ENCODE measurements around the gene RNF34.

RNF34 gene

DNA sequence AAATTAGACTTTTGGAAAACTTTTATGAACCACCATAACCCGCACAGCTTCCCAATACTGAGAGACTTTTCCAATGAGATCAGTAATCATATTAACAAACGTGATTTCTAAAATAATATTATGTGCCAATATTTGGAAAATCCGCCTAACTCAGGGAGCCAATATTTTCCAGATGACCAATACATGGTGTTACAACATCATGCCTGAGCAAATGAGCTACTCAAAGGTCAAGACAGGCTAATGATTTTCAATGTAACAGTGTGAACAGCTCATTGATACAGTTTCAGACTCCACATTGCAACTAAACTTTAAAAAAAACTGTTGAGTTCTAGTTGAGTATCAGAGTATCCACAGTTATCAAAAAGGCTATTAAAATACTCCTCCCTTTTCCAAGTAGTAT lies 46.8 kb downstream of the RNF34 start:
- H3K36me3 ChIP-seq (ENCODE audit: insufficient read depth, insufficient read length, low read length) = peaks cover 56% of the 10 kb centered on the region
- peaks cover 10% of the 10 kb centered on the region for H3K4me1 ChIP-seq (ENCODE audit: insufficient read depth, insufficient read length)
- TF ChIP-seq ZNF274 (IDR thresholded peaks at IDR 0.05; ENCODE audit: low read depth, low read length) = no peak
- TF ChIP-seq YY1 (IDR thresholded peaks at IDR 0.05; ENCODE audit: insufficient read depth, insufficient read length) = no peak
- TF ChIP-seq SUZ12 (IDR thresholded peaks at IDR 0.05; ENCODE audit: extremely low read depth, insufficient read depth, insufficient read length) = no peak
- no peak overlapping the region for H3K4me3 ChIP-seq (ENCODE audit: insufficient read length, low read depth)
- H3K27me3 ChIP-seq (ENCODE audit: insufficient read depth, insufficient read length) = no peaks in the 10 kb centered on the region
- H3K9ac ChIP-seq (ENCODE audit: insufficient read length, low read depth) = no peak overlapping the region
- no peak for DNase-seq (ENCODE audit: low read depth, low spot score)
- no peaks in the 10 kb centered on the region for H3K9me3 ChIP-seq (ENCODE audit: insufficient read depth, low read length)

DNA sequence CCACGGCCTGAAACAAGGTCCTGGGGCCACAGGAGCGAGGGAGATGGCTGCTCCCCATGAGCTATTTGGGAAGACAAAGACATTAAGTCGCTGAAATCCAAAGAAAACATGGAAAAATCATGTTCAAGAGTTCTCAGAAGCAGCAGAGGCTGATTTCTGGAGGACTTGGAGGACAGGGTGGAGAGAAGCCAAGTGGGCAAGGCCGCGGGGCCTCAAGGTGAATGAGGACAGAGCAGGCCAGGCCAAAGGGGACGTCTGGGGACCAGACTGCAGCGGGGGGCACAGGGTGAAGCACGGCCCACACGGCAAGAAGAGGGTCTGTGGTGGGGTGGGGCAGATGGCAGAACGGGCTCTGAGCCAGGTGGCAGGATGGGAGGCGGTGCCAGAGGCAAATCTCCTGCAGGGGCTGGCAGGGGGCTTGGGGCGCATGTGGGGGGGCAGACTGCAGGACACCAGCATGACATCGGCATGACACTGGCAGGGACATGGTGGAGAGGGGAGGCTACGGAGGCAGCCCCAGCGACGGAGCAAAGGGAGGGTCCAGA lies 48.9 kb downstream of the RNF34 start:
- no peak overlapping the region for H3K9ac ChIP-seq (ENCODE audit: insufficient read length, low read depth)
- no peak for DNase-seq (ENCODE audit: low read depth, low spot score)
- H3K27me3 ChIP-seq (ENCODE audit: insufficient read depth, insufficient read length) = no peaks in the 10 kb centered on the region
- no peak for TF ChIP-seq YY1 (IDR thresholded peaks at IDR 0.05; ENCODE audit: insufficient read depth, insufficient read length)
- no peak for TF ChIP-seq SUZ12 (IDR thresholded peaks at IDR 0.05; ENCODE audit: extremely low read depth, insufficient read depth, insufficient read length)
- TF ChIP-seq ZNF274 (IDR thresholded peaks at IDR 0.05; ENCODE audit: low read depth, low read length) = no peak
- H3K4me3 ChIP-seq (ENCODE audit: insufficient read length, low read depth) = no peak overlapping the region
- peaks cover 10% of the 10 kb centered on the region for H3K4me1 ChIP-seq (ENCODE audit: insufficient read depth, insufficient read length)
- H3K36me3 ChIP-seq (ENCODE audit: insufficient read depth, insufficient read length, low read length) = peaks cover 58% of the 10 kb centered on the region
- H3K9me3 ChIP-seq (ENCODE audit: insufficient read depth, low read length) = no peaks in the 10 kb centered on the region

DNA sequence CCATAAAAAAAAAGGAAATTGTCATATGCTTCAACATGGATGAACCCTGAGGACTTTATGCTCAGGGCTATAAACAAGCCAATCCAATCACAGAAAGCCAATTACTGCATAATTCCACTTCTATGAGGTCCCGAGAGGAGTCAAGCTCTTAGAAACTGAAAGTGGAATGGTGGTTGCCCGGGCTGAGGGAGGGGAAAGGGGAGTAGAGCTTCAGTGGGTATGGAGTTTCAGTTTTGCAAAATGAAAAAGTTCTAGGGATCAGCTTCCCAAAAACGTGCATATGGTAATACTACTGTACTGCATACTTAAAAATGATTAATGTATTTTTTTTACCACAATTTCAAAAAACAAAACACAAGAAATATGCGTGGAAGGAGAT lies 52.0 kb downstream of the RNF34 start:
- no peaks in the 10 kb centered on the region for H3K9me3 ChIP-seq (ENCODE audit: insufficient read depth, low read length)
- no peaks in the 10 kb centered on the region for H3K27me3 ChIP-seq (ENCODE audit: insufficient read depth, insufficient read length)
- H3K4me1 ChIP-seq (ENCODE audit: insufficient read depth, insufficient read length) = peaks cover 4% of the 10 kb centered on the region
- peaks cover 56% of the 10 kb centered on the region for H3K36me3 ChIP-seq (ENCODE audit: insufficient read depth, insufficient read length, low read length)
- H3K4me3 ChIP-seq (ENCODE audit: insufficient read length, low read depth) = no peak overlapping the region
- no peak for TF ChIP-seq ZNF274 (IDR thresholded peaks at IDR 0.05; ENCODE audit: low read depth, low read length)
- TF ChIP-seq SUZ12 (IDR thresholded peaks at IDR 0.05; ENCODE audit: extremely low read depth, insufficient read depth, insufficient read length) = no peak
- TF ChIP-seq YY1 (IDR thresholded peaks at IDR 0.05; ENCODE audit: insufficient read depth, insufficient read length) = no peak
- H3K9ac ChIP-seq (ENCODE audit: insufficient read length, low read depth) = no peak overlapping the region
- no peak for DNase-seq (ENCODE audit: low read depth, low spot score)

DNA sequence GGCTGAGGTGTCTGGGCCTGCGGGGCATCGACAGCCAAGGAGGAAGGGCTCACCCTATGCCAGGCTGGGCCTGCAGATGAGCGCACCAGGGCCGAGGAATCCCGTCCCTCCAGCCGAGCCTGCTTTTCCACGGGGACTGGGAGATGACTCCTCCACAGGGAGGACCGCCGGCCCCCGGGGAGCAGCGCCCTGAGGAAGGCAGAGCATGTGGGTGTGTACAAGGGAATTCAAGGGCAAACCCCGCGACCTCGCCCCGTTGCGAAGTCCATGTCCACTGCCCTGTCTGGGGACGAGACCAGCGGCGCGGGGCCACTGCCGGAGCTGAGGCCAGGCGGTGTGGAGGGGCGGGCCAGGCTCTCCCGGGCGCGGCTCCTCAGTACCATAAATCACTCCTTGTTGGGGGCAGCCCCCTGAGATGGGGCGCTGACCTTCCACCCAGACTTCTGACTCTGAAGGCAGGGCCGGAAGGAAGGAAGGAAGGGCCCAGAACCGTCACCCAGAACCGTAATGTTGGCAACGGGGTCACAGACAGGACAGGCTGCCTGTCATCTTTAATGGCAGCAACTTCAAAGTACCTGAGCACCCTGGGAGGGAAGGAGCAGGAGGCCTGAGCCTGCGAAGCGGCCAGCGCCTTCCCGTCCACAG lies 52.5 kb downstream of the RNF34 start:
- Histone ChIP-seq H3K36me3 (ENCODE audit: insufficient read depth, insufficient read length, low read length) (peaks cover 56% of the 10 kb centered on the region), H3K9ac (ENCODE audit: insufficient read length, low read depth) (no peak overlapping the region), H3K9me3 (ENCODE audit: insufficient read depth, low read length) (no peaks in the 10 kb centered on the region), H3K4me1 (ENCODE audit: insufficient read depth, insufficient read length) (peaks cover 4% of the 10 kb centered on the region), H3K4me3 (ENCODE audit: insufficient read length, low read depth) (no peak overlapping the region), H3K27me3 (ENCODE audit: insufficient read depth, insufficient read length) (no peaks in the 10 kb centered on the region)
- no peak for DNase-seq (ENCODE audit: low read depth, low spot score)
- TF ChIP-seq YY1 (IDR thresholded peaks at IDR 0.05; ENCODE audit: insufficient read depth, insufficient read length) (no peak), SUZ12 (IDR thresholded peaks at IDR 0.05; ENCODE audit: extremely low read depth, insufficient read depth, insufficient read length) (no peak), ZNF274 (IDR thresholded peaks at IDR 0.05; ENCODE audit: low read depth, low read length) (no peak)

DNA sequence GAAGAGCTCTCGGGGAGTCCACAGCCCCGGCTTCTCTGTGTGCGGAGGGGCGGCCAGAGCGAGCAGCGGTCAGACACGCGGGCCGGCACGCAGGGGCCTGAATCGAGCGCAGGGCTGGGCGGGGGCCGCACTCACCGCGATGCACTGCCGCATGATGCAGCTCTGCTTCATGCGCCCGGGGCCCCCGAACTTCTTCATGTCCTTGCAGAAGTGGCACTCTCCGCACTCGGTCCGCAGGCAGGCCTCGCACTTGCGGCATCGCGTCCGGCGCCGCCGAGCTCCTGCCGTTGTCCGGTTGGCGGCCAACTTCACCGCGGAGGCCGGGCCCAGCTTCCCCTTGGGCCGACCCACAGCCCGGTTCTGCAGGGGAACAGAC lies 53.1 kb downstream of the RNF34 start:
- no peaks in the 10 kb centered on the region for H3K27me3 ChIP-seq (ENCODE audit: insufficient read depth, insufficient read length)
- peaks cover 4% of the 10 kb centered on the region for H3K4me1 ChIP-seq (ENCODE audit: insufficient read depth, insufficient read length)
- no peak overlapping the region for H3K4me3 ChIP-seq (ENCODE audit: insufficient read length, low read depth)
- H3K9ac ChIP-seq (ENCODE audit: insufficient read length, low read depth) = no peak overlapping the region
- H3K36me3 ChIP-seq (ENCODE audit: insufficient read depth, insufficient read length, low read length) = peaks cover 54% of the 10 kb centered on the region
- TF ChIP-seq YY1 (IDR thresholded peaks at IDR 0.05; ENCODE audit: insufficient read depth, insufficient read length) = no peak
- no peak for TF ChIP-seq ZNF274 (IDR thresholded peaks at IDR 0.05; ENCODE audit: low read depth, low read length)
- TF ChIP-seq SUZ12 (IDR thresholded peaks at IDR 0.05; ENCODE audit: extremely low read depth, insufficient read depth, insufficient read length) = no peak
- DNase-seq (ENCODE audit: low read depth, low spot score) = no peak
- H3K9me3 ChIP-seq (ENCODE audit: insufficient read depth, low read length) = no peaks in the 10 kb centered on the region

DNA sequence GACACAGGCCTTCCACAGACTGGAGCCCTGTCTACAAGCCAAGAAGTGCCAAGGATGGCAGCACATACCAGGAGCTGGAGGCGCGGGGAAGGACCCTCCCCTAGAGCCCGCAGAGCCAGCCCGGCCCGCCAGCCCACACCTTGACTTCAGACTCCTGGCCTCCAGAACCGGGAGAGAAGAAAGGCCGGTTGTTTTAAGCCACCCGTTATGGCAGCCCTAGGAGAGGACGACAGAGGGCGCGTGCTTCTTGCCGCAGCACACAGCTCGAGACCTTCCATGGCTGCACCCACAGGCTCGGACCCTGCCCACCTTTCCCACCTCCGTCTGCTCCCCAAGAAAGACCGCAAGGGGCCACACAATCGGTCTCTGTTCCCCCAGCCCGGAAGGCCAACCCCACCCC lies 53.7 kb downstream of the RNF34 start:
- TF ChIP-seq ZNF274 (IDR thresholded peaks at IDR 0.05; ENCODE audit: low read depth, low read length) = no peak
- no peak for TF ChIP-seq SUZ12 (IDR thresholded peaks at IDR 0.05; ENCODE audit: extremely low read depth, insufficient read depth, insufficient read length)
- TF ChIP-seq YY1 (IDR thresholded peaks at IDR 0.05; ENCODE audit: insufficient read depth, insufficient read length) = no peak
- no peak overlapping the region for H3K4me3 ChIP-seq (ENCODE audit: insufficient read length, low read depth)
- no peak overlapping the region for H3K9ac ChIP-seq (ENCODE audit: insufficient read length, low read depth)
- H3K36me3 ChIP-seq (ENCODE audit: insufficient read depth, insufficient read length, low read length) = peaks cover 52% of the 10 kb centered on the region
- H3K9me3 ChIP-seq (ENCODE audit: insufficient read depth, low read length) = no peaks in the 10 kb centered on the region
- no peak for DNase-seq (ENCODE audit: low read depth, low spot score)
- H3K4me1 ChIP-seq (ENCODE audit: insufficient read depth, insufficient read length) = peaks cover 4% of the 10 kb centered on the region
- no peaks in the 10 kb centered on the region for H3K27me3 ChIP-seq (ENCODE audit: insufficient read depth, insufficient read length)

DNA sequence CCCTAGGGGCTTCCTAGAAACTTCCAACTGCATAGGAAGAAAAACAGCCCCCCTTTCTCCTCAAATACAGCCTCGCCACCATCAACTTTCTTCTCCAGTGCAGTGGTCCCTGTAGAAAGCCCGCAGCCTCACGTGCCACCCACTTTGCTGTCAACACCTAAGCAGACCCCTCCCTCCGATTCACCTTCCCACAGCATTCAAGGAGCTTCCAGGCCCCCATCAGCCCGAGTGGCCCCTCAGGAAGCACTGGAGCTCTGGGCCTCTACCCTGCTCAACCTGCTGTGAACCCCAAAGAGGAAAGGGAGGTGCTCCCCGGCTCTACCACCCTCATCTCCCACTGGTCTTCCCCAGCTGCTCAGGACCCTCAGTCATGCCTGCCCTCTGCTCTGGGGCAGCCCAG lies 55.0 kb downstream of the RNF34 start:
- no peak for TF ChIP-seq YY1 (IDR thresholded peaks at IDR 0.05; ENCODE audit: insufficient read depth, insufficient read length)
- no peak for TF ChIP-seq SUZ12 (IDR thresholded peaks at IDR 0.05; ENCODE audit: extremely low read depth, insufficient read depth, insufficient read length)
- no peak for TF ChIP-seq ZNF274 (IDR thresholded peaks at IDR 0.05; ENCODE audit: low read depth, low read length)

More for the DNA sequence above, 55.0 kb downstream of the RNF34 start:
- no peak for DNase-seq (ENCODE audit: low read depth, low spot score)
- Histone ChIP-seq H3K27me3 (ENCODE audit: insufficient read depth, insufficient read length) (no peaks in the 10 kb centered on the region), H3K4me1 (ENCODE audit: insufficient read depth, insufficient read length) (peaks cover 4% of the 10 kb centered on the region), H3K36me3 (ENCODE audit: insufficient read depth, insufficient read length, low read length) (peaks cover 39% of the 10 kb centered on the region), H3K4me3 (ENCODE audit: insufficient read length, low read depth) (no peak overlapping the region), H3K9ac (ENCODE audit: insufficient read length, low read depth) (no peak overlapping the region), H3K9me3 (ENCODE audit: insufficient read depth, low read length) (0 out of 2 replicates have a peak, but pooled peaks cover 3% of the 10 kb centered on the region)
